ACC112 (cell line): ENCODE measurements around the gene PAEP.

Source experiments
- H2AFZ ChIP-seq: fragments of 200-600 bp; sonication (generic); one replicate; pipeline ENCODE4 v1.6.0; 2017; ENCODE audit warnings: antibody characterized with exemption, low read length; ENCODE audit not compliant: unreplicated experiment
- H3K27ac ChIP-seq: fragments of 200-600 bp; sonication (generic); 2 replicates; pipeline ENCODE4 v1.5.1; 2014; ENCODE audit warnings: low read depth, mild to moderate bottlenecking, antibody characterized with exemption, low read length, moderate library complexity
- H3K27me3 ChIP-seq: fragments of 200-600 bp; sonication (generic); 2 replicates; pipeline ENCODE4 v1.6.1; 2014; ENCODE audit warnings: mild to moderate bottlenecking, antibody characterized with exemption, low read length, moderate library complexity, mixed read lengths; ENCODE audit not compliant: insufficient read depth
- H3K36me3 ChIP-seq: fragments of 200-600 bp; sonication (generic); 2 replicates; pipeline ENCODE4 v1.6.1; 2016; ENCODE audit warnings: mild to moderate bottlenecking, antibody characterized with exemption, low read length, moderate library complexity, mixed read lengths; ENCODE audit not compliant: insufficient read depth
- H3K4me1 ChIP-seq: fragments of 200-600 bp; sonication (generic); one replicate; pipeline ENCODE4 v1.6.1; 2016; ENCODE audit warnings: low read length, mixed read lengths; ENCODE audit not compliant: insufficient read depth, unreplicated experiment, control insufficient read depth
- H3K4me3 ChIP-seq: fragments of 200-600 bp; sonication (generic); 2 replicates; pipeline ENCODE4 v1.5.1; 2014; ENCODE audit warnings: mild to moderate bottlenecking, low read depth, low read length
- H3K79me2 ChIP-seq: fragments of 200-600 bp; sonication (generic); one replicate; pipeline ENCODE4 v1.6.0; 2016; ENCODE audit warnings: low read length; ENCODE audit not compliant: control insufficient read depth, unreplicated experiment, insufficient read depth

PAEP gene

DNA sequence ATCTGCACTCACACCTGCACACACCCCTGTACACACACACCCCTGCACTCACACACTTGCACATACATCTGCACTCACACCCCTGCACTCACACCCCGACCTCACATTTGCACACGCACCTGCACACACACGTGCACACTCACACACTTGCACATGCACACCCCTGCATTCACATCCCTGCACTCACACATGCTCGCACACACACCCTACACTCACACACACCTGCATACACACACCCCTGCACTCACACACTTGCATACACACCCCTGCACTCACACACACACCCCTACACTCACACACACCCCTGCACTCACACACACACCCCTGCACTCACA is 50.3 kb downstream of the PAEP start:
- H3K4me1 ChIP-seq: no peaks in the 10 kb centered on the region
- no peak overlapping the region for H2AFZ ChIP-seq
- H3K27ac ChIP-seq: no peak overlapping the region
- no peaks in the 10 kb centered on the region for H3K36me3 ChIP-seq
- no peak overlapping the region for H3K4me3 ChIP-seq
- no peaks in the 10 kb centered on the region for H3K79me2 ChIP-seq
- peaks cover 18% of the 10 kb centered on the region for H3K27me3 ChIP-seq

DNA sequence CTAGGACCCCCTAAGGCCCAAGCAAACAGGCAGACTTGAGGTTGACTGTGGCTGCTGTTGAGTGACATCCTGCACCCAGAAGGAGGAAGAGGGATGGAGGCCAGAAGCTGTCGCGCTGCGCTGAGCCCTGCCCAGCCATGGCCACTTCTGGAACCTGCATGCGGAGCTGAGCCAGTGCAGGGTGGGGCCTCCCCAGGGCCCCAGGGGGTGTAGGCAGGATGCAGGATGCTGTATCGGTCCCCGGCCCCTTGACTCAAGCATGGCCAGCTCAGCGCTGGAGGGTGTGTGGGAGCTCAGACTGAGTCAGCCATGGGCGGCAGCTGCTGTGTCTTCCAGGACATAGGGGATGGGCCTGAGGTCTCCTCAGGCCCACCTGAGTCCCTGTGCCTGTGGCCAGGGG is 50.9 kb downstream of the PAEP start:
- Histone ChIP-seq H3K27me3 (peaks cover 21% of the 10 kb centered on the region), H3K4me1 (no peaks in the 10 kb centered on the region), H3K4me3 (no peak overlapping the region), H3K36me3 (no peaks in the 10 kb centered on the region), H3K79me2 (no peaks in the 10 kb centered on the region), H3K27ac (no peak overlapping the region), H2AFZ (no peak overlapping the region)

DNA sequence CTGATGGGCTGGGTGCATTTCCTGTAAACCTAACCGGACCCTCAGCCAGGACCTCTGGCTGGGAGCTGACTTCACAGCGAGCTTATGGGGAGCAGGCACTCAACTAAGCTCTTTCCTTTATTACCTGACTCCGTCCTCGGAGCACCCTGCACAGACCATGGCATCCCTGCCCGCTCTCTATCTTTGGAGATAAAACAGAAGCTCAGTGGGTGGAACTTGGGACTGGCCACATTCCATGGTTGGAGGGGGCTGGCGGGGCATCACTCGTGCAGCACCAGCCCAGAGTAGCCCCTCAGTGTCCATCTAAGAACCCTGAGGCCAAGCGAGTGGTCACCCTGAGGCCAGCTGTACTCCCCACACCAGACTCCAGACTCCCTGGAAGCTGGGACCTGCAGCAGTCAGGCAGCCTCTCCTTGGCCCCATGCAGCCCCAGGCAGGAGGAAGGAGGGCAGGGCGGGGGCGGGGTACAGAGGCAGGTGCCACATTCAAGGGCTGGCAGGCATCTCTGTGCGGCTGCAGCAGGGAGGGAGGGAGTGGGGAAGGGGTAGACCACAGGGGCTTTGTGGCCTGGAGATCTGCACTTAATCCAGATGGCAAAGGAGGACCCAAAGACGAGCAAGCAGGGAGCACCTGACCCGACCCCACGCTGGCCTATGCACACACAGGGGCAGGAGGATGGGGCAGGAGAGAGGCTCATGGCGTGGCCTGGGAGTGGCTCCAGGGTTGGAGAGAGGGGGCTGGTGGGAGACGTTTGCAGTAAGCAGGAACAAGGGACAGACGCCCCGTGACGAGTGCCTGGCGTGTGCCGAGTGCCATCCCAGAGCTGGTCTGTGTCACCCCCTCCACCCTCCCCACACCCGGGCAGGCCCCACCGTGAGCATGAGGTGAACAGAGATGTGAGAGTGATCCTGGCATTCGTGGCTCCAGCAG is 51.7 kb downstream of the PAEP start:
- no peak overlapping the region for H3K27ac ChIP-seq
- peaks cover 24% of the 10 kb centered on the region for H3K27me3 ChIP-seq
- H3K4me3 ChIP-seq: no peak overlapping the region
- H3K79me2 ChIP-seq: no peaks in the 10 kb centered on the region
- no peaks in the 10 kb centered on the region for H3K36me3 ChIP-seq
- H2AFZ ChIP-seq: no peak overlapping the region
- H3K4me1 ChIP-seq: no peaks in the 10 kb centered on the region

DNA sequence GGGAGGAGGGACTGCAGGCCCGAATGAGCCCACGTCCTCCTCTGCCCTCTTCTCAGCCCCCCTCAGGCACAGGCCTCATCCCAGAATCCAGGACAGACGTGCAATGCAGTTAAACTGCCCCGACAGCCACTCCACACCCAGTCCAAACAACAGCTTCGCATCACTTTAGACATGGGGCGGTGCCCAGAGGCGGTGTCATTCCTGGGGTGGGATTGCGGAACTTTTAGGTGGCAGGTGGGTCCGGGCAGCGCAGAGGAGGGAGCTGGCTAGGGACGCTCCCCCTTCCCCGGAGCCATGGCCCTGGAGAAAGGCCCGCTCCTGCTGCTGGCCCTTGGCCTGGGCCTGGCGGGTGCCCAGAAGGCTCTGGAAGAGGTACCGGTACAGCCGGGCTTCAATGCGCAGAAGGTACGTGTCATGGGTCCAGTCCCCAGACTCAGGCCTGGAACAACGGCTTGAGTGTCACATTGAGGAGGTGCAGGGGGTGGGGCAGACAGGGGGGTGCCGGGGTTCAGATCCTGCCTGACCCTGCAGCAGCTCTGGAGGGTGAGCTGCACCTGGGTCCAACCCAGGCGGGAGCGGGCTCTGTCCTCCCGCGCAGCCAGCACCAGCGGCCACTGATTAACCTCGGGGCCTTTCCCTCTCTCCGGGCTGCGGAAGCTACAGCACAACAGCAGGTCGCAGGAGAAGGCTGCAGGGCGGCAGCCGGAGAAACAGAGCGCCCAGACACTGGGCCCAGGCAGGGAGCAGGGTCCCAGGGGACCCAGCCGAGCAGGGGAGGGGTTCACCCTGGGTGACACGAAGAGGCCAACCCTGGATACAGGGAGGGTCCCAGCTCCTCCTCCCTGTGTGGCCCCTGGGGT is 52.6 kb downstream of the PAEP start:
- no peaks in the 10 kb centered on the region for H3K4me1 ChIP-seq
- H3K79me2 ChIP-seq: no peaks in the 10 kb centered on the region
- H2AFZ ChIP-seq: no peak overlapping the region
- H3K27me3 ChIP-seq: peaks cover 26% of the 10 kb centered on the region
- no peak overlapping the region for H3K27ac ChIP-seq
- H3K4me3 ChIP-seq: no peak overlapping the region
- H3K36me3 ChIP-seq: no peaks in the 10 kb centered on the region

DNA sequence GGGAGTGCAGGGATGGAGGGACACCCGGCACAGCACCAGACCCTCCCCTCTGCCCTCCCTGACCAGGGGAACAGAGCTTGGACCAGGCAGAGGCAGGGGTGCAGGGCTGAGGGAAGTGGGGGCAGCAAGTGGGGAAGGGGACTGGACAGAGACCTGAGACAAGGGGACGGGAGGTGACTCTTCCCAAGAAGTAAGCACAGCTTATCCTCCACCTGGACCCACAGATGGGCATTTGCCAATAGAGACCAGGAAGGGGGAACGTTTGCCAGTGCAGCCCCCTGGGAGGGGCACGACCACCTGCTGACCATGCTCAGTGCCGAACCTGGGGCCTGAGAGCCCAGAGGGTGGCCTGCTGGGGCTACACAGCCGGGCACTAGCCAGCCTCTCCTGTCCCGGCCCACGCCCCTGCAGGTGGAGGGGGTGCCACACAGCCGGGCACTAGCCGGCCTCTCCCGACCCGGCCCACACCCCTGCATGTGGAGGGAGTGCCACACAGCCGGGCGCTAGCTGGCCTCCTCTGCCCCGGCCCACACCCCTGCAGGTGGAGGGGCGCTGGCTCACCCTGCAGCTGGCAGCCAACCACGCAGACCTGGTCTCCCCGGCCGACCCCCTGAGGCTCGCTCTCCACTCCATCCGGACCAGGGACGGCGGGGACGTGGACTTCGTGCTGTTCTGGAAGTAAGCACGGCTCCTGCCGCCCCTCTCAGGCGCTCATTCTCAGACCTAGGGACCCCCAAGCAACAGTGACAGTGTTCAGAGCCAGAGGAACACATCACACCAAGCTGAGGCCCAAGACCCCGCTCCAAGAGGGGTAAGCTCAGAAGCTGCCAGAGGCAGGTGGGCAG is 53.5 kb downstream of the PAEP start:
- no peaks in the 10 kb centered on the region for H3K4me1 ChIP-seq
- no peaks in the 10 kb centered on the region for H3K79me2 ChIP-seq
- no peak overlapping the region for H3K4me3 ChIP-seq
- H3K27ac ChIP-seq: no peak overlapping the region
- H2AFZ ChIP-seq: no peak overlapping the region
- H3K27me3 ChIP-seq: peaks cover 30% of the 10 kb centered on the region
- H3K36me3 ChIP-seq: no peaks in the 10 kb centered on the region

DNA sequence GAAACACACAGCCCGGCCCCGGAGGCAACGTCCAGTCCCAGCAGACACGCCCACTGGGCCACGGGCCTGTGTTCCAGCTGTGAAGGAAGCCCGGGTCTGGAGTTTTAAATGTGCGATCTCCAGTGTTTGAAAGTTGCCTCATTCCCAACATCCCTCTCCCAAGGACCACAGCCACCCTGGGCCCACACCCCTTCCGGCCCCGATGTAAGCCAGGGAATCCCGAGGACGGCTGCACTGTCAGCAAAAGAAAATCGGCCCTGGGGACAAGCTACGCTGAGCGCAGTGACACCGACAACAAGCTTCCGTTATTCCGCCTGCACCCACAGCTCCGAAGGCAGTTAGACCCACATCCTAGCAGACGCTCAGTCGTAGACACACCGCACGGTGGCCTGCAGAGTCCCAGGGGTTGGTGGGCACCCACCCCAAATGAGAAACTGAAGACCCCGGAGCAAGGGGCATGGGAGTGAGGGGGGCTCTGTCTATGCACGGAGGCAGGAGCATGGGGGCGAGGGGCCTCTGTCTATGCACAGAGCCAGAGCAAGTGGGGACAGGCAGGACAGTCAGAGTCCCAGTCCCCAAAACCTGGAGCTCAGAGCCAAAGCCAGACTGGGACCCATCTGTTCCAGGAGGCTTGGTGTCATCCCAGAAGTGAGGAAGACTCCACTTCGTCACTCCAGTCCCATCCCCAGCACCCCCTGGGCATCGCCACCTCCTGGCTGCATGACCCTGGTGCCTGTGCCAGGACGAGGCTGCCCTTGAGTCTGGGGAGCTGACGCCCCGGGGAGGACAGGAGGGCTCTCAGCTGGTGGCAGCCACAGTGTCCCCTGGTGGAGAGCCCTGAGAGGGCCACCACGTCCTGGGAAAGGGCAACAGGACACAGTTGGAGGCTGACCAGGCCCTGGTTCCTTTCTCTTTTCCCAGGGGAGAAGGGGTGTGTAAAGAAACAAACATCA is 54.4 kb downstream of the PAEP start:
- Histone ChIP-seq H3K4me1 (no peaks in the 10 kb centered on the region), H3K27me3 (peaks cover 38% of the 10 kb centered on the region), H3K36me3 (no peaks in the 10 kb centered on the region), H3K4me3 (no peak overlapping the region), H3K79me2 (no peaks in the 10 kb centered on the region), H3K27ac (no peak overlapping the region), H2AFZ (no peak overlapping the region)
